Kidney glomerular epithelial cell (primary cell): ENCODE data around the gene ANLN.
"Not testable (repeated sequence)": the region's sequence is repeated elsewhere in the genome, so short reads cannot be mapped to it uniquely, and the experiment has no call there.

Experiments
- DNase-seq: peaks from one replicate; lab custom pipeline; 2025; lab: John Stamatoyannopoulos, UW

Gene ANLN

GRCh38 chr7:36468370-36469101, 78.9 kb downstream of the ANLN start:
- DNase-seq = no peak

DNA sequence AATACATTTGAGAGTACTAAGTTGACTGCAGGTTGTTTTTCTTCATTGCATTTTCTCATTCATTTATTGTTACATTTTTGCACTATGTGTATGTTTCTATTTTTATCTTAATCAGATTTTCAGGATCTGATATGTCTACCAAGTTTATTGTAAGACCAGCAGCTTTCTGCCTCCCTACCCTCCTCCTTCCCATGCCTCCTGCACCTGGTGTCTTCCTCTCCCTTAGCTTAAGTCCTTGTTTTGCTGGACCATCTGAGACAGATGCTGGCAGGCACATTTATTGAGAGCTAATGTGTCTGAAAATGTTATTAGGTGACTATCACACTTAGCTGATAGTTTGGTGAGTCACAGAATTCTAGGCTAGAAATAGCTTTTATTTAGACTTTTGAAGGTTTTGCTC, 79.6 kb downstream of the ANLN start:
- no peak for DNase-seq

GRCh38 chr7:36472141-36472729, 82.6 kb downstream of the ANLN start:
- no peak for DNase-seq

- no peak for DNase-seq
Observed at GRCh38 chr7:36473454-36474282, 84.0 kb downstream of the ANLN start.

GRCh38 chr7:36474283-36475010, 84.8 kb downstream of the ANLN start:
- DNase-seq = no peak

DNA sequence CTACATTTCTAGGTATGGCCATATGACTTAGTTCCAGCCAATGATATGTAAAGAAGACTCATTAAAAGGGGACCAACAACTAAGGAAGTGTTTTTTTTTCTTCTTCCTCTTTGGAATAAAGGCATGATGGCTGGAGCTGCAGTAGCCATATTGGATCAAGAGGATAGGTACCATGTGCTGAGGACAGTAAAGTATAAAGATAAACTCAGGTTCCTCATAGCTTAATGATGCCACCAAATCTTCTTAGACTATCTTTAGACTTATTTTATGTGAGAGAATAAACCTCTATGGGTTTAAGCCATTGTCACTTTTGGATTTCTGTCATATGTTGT, 85.3 kb downstream of the ANLN start:
- DNase-seq = no peak

- no peak for DNase-seq
Observed at GRCh38 chr7:36475381-36475780, 85.7 kb downstream of the ANLN start.

- DNase-seq = no peak
Observed at GRCh38 chr7:36478745-36479144, 89.1 kb downstream of the ANLN start.

DNA sequence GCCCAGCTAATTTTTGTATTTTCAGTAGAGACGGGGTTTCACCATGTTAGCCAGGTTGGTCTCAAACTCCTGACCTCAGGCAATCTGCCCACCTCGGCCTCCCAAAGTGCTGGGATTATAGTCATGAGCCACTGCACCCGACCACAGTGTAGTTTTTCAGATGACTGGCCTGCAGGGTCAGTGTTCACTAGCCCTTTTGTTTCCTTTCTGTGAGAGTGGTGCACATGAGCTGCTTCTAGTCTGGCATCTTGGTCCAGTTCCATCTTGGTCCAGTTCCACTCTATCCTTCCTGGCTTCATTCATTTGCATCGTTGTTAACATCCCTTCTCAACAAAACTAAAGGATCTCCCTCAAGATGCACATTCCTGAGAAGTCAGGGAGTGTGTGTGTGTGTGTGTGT, 94.2 kb downstream of the ANLN start:
- not testable (repeated sequence) for DNase-seq

DNA sequence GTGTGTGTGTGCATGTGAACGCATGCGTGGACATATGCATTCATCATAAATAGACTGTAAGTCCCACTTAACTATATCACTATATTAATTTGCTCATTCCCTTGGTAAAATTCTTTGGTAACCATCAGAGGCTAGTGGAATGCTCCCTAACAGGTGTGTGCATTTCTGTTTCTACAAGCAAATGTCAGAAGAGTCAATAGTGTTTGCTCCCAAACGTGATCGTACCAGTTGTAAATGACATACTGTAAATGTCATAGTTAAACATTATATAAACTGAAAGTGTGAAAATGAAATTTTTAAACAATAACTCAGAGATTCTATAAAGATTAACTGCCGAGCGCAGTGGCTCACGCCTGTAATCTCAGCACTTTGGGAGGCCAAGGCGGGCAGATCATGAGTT, 94.6 kb downstream of the ANLN start:
- no peak for DNase-seq

- DNase-seq = no peak
Observed at GRCh38 chr7:36486336-36486735, 96.7 kb downstream of the ANLN start.

DNA sequence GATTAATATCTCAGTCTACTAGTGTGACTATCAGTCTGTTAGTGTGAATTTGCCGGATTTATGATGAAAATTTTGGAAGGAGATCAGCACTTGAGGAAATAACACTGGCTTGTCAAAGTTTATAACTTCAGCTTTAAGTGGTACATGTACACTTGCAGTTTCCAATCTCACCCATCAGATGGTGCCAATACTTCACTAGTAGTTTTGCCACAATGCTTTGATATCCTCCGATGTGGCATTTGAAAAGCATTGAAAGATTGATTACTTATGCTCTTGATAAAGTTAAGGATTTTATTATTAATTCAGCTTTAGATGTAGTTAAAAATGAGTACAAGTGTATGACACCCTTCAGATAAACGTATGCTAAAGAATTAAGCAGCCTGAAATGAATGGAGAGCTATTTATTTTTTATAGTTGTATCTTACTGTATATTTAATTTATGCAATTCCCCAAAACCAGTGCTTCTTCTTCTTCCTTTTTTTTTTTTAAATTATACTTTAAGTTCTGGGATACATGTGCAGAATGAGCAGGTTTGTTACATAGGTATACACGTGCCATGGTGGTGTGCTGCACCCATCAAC, 98.2 kb downstream of the ANLN start:
- DNase-seq = peak; percentile 63

DNA sequence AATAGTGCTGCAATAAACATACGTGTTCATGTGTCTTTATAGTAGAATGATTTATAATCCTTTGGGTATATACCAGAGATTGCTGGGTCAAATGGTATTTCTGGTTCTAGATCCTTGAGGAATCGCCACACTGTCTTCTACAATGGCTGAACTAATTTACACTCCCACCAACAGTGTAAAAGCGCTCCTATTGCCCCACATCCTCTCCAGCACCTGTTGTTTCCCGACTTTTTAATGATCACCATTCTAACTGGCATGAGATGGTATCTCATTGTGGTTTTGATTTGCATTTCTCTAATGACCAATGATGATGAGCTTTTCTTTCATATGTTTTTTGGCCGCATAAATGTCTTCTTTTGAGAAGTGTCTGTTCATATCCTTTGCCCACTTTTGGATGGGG, 99.0 kb downstream of the ANLN start:
- DNase-seq = not testable (repeated sequence)

DNA sequence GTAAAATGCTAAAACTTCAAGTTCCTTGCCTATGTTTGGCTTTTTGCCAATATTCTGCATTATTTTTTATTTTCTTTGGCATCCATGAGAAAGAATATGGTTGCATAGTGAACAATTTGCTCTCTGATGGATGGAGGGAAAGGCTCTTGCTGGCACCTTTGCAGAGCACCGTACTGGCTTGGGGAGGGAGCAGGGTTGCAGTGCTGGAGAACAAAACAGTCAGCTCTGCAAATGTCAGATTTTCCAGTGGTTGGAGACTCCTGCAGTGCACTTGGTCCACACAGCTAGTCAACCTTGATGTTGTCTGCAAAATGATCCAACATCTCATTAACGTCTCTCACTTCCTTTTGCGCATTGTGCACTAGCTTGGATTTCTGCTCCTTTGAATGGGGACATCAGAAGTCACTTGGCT, 100.8 kb downstream of the ANLN start:
- DNase-seq = no peak

DNA sequence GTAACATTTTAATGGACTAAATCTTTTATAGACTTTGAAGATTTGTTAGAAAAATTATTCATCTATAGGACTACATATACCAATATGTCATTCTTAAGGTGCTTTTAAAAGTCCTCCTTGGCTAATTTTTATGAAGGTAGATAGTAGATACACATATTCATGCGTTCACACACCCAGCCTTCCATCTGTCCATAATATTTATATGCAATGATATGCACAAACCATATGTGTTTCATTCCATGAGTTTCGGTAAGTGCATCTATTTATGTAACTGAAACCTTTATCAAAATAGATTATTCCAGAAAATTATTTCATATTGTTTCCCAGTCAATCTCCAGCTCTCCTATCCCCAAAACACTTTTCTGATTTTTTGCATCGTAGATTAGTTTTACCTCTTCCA, 101.7 kb downstream of the ANLN start:
- DNase-seq = no peak

DNA sequence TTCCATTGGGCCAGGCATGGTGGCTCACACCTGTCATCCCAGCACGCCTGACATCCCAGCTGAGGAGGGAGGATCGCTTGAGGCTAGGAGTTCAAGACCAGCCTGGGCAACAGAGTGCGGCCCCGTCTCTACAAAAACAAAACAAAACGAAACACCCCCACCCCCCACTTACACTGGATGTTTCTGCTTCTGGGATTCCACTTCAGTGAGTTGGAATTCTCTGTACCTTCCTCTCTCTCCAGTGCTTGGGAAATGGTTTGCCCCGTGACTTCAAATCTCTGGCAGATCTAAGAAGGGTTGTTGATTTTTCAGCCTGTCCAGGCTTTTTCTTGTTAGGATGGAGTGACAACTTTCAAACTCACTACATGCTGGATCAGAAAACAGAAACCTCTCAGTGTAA, 106.9 kb downstream of the ANLN start:
- DNase-seq = peak; percentile 5

GRCh38 chr7:36497176-36497575, 107.5 kb downstream of the ANLN start:
- DNase-seq = not testable (repeated sequence)

DNA sequence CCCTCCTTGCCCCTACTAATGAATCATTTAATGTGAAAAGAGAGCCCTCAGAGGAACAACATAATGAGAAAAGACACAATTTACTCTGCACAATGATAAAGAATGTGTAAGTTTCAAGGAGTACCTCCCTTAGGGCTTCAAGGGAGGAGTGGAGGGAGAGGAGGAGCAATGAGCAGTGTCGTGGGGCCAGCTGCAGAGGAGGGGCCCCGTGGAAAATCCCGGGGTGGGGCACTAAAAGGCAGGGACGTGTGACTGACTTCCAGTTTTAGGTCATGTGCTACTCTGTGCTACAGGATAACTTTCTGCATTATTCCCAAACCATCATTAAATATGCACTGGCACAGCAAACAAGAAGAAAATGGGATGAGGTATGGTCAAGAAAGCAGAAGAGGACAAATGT, 108.1 kb downstream of the ANLN start:
- no peak for DNase-seq
